GM13977 (cell line): Measurements from ENCODE around the gene CCDC179.

Experiments used
- DNase-seq: peaks from one replicate; pipeline ENCODE4 v3.0.0; 2012; ENCODE audit warnings: low spot score
- CTCF ChIP-seq: IDR thresholded peaks from 2 replicates; pipeline ENCODE4 v1.5.1; 2012; ENCODE audit warnings: mild to moderate bottlenecking, control low read depth; ENCODE audit not compliant: insufficient read depth; ENCODE audit errors: extremely low read depth, missing control alignments
- in situ Hi-C: fragments of 300-500 bp; cut with MboI; formaldehyde crosslinking; loops from one replicate; pipeline ENCODE4 v1.12.0; 2022; ENCODE audit warnings: low sequenced_read_pairs, low pct_unique_long_range_greater_than_20kb, mixed read lengths, inconsistent platforms; ENCODE audit not compliant: unreplicated experiment

CCDC179 gene

GRCh38 chr11:22859756-22860155 lies 518 bp downstream of the CCDC179 start:
- no peak for DNase-seq
- no peak for TF ChIP-seq CTCF
- in situ Hi-C loops = no loop called here

- no peak for TF ChIP-seq CTCF
- in situ Hi-C loops = no loop called here
- DNase-seq = no peak
These were observed 8.8 kb downstream of the CCDC179 start for GRCh38 chr11:22851477-22851876.

GRCh38 chr11:22846726-22847125 lies 13.5 kb downstream of the CCDC179 start:
- in situ Hi-C loops = no loop called here
- DNase-seq = no peak
- TF ChIP-seq CTCF = no peak

- in situ Hi-C loops = no loop called here
- no peak for DNase-seq
- TF ChIP-seq CTCF = no peak
These were observed 27.8 kb downstream of the CCDC179 start for GRCh38 chr11:22832315-22833015.

GRCh38 chr11:22830082-22830414 lies 30.2 kb downstream of the CCDC179 start:
- no peak for DNase-seq
- in situ Hi-C loops = no loop called here
- no peak for TF ChIP-seq CTCF

GRCh38 chr11:22829231-22830081 lies 30.8 kb downstream of the CCDC179 start, which contains the start of gene SVIP:
Gene SVIP (minus strand): TSS chr11:22829801. CDS start chr11:22829748, 53 bp downstream.
- peak; percentile 91 for DNase-seq
- in situ Hi-C loops = no loop called here
- TF ChIP-seq CTCF = peak; percentile 94
